ENCODE results near the gene CHKA.

CHKA gene

DNA sequence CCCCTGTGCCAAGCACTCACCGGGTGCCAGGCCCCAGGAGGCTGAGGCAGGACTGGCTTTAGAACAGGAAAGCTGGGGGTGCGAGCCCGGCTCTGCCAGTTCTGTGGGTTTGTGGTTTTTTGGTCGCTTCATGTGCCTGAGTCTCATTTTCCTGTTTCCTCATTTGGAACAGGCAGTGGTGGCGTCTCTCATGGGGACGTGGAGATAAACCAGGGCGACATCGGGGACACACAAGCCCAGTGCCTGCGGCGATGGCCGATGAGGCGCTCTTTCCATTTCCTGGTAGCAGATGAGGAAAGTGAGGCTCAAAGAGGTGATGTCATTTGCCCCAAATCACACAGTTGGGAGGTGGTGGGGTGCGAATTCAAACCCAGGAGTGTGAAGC, 20.8 kb upstream of the CHKA start:
- H3K4me3 Mint-ChIP-seq, result no peak overlapping the region
- H3K4me1 Mint-ChIP-seq, result peaks cover 15% of the 10 kb centered on the region
- H3K27ac Mint-ChIP-seq, result no peak overlapping the region
- peaks cover 4% of the 10 kb centered on the region for H3K27me3 Mint-ChIP-seq (ENCODE audit: low read depth)
- peaks cover 3% of the 10 kb centered on the region for H3K9me3 Mint-ChIP-seq
- H3K36me3 Mint-ChIP-seq (ENCODE audit: low read depth), result peaks cover 3% of the 10 kb centered on the region
- TF ChIP-seq, protein P1, sequence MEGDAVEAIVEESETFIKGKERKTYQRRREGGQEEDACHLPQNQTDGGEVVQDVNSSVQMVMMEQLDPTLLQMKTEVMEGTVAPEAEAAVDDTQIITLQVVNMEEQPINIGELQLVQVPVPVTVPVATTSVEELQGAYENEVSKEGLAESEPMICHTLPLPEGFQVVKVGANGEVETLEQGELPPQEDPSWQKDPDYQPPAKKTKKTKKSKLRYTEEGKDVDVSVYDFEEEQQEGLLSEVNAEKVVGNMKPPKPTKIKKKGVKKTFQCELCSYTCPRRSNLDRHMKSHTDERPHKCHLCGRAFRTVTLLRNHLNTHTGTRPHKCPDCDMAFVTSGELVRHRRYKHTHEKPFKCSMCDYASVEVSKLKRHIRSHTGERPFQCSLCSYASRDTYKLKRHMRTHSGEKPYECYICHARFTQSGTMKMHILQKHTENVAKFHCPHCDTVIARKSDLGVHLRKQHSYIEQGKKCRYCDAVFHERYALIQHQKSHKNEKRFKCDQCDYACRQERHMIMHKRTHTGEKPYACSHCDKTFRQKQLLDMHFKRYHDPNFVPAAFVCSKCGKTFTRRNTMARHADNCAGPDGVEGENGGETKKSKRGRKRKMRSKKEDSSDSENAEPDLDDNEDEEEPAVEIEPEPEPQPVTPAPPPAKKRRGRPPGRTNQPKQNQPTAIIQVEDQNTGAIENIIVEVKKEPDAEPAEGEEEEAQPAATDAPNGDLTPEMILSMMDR (IDR thresholded peaks at IDR 0.05; ENCODE audit: unreplicated experiment in 3 of 3), result no peak

- Mint-ChIP-seq H3K27ac (no peak overlapping the region), H3K4me1 (peaks cover 15% of the 10 kb centered on the region), H3K36me3 (ENCODE audit: low read depth) (peaks cover 3% of the 10 kb centered on the region), H3K9me3 (peaks cover 3% of the 10 kb centered on the region), H3K27me3 (ENCODE audit: low read depth) (peaks cover 5% of the 10 kb centered on the region), H3K4me3 (no peak overlapping the region)
- TF ChIP-seq, protein P1 (IDR thresholded peaks at IDR 0.05; ENCODE audit: unreplicated experiment in 3 of 3), result no peak
Measured at GRCh38 chr11:68141246-68142027, 20.2 kb upstream of the CHKA start.

DNA sequence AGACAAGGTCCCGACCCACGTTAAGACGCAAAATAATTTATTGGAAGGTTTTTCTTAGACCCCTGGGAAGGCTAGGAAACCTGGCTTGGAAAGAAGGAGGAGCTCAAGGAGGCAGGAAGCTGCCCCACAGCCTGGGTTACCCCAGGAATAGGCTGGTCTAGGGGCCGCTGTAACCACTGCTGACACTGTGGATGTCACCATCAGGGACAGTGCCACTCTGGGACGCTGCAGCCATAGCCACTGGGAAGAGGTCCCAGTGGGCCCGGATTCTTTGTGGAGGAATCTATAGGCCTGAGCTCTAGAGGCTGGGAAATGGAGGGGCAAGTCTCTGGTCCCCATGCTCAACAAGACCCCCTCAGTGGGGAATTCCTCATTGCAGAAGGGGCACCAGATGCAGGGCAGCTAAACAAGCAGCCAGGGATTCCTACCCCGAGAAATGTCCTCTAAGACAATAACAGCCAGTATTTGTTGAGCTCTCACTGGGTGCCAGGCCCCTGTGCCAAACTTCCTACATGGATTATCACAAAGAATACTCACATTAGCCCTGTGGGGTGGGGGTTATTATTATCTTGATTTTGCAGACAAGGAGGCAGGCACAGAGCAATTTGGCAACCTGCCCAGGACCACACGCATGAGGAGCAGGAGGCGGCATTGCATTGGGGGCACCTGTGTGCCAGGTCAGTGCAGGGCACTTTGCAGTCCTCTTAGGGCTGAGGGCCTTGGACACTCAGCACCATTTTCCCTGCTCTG, 19.5 kb upstream of the CHKA start:
- Mint-ChIP-seq H3K36me3 (ENCODE audit: low read depth) (peaks cover 3% of the 10 kb centered on the region), H3K27me3 (ENCODE audit: low read depth) (peaks cover 11% of the 10 kb centered on the region), H3K4me3 (no peak overlapping the region), H3K9me3 (peaks cover 8% of the 10 kb centered on the region), H3K4me1 (peaks cover 15% of the 10 kb centered on the region), H3K27ac (no peak overlapping the region)
- TF ChIP-seq, protein P1 (IDR thresholded peaks at IDR 0.05; ENCODE audit: unreplicated experiment in 3 of 3), result no peak

DNA sequence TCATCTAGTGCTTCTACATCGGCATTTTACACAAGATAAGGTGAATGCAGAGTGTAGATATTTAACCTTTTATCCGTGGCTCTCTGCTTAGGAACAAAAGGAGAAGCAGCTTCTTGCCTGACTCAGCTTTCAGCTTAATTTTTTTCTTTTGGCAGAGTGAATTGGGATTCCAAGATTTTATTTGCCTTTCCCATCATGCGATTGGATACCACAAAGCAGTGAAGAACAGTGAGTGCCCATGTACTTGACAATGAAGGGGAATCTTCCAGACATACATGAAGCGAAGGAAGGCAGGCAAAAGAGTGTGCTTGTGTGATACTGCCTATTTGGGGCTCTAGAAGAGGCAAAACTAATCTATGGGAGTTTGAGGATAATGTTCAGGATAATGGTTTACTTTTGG, 17.0 kb upstream of the CHKA start:
- H3K36me3 Mint-ChIP-seq (ENCODE audit: low read depth), result peaks cover 15% of the 10 kb centered on the region
- H3K4me1 Mint-ChIP-seq, result peaks cover 15% of the 10 kb centered on the region
- H3K9me3 Mint-ChIP-seq, result peaks cover 23% of the 10 kb centered on the region
- peak overlapping the region; percentile 28 to 88 (median 85) for H3K27ac Mint-ChIP-seq
- TF ChIP-seq, protein P1 (IDR thresholded peaks at IDR 0.05; ENCODE audit: unreplicated experiment in 3 of 3), result no peak
- peaks cover 11% of the 10 kb centered on the region for H3K27me3 Mint-ChIP-seq (ENCODE audit: low read depth)
- H3K4me3 Mint-ChIP-seq, result no peak overlapping the region

DNA sequence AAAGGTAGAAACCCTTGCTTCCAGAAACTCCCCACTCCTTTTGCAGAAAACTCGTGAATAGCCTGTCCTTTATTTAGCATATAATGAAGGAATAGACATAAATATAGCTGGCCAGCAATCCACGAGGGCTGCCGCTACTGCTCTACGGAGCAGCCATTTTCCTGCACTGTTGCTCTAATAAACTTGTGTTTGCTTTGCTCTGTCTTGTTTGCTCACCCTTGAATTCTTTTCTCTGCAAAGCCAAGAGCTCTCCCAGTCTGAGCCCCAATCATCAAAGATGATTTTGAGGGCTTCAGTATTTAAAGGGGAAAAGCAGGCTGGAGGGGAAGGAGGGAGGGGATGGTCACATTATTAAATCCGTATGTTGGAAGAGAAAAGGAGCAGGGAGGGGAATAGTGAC, 16.6 kb upstream of the CHKA start:
- peak overlapping the region; percentile 28 to 88 (median 85) for H3K27ac Mint-ChIP-seq
- TF ChIP-seq, protein P1 (IDR thresholded peaks at IDR 0.05; ENCODE audit: unreplicated experiment in 3 of 3), result no peak
- peaks cover 17% of the 10 kb centered on the region for H3K36me3 Mint-ChIP-seq (ENCODE audit: low read depth)
- H3K27me3 Mint-ChIP-seq (ENCODE audit: low read depth), result peaks cover 11% of the 10 kb centered on the region
- peak overlapping the region in 1 of 3 experiments; percentile 20 for H3K4me3 Mint-ChIP-seq
- peaks cover 24% of the 10 kb centered on the region for H3K9me3 Mint-ChIP-seq
- peaks cover 15% of the 10 kb centered on the region for H3K4me1 Mint-ChIP-seq

Data from nephron (organoid).